Uterus (tissue), 2 donors: Measurements from ENCODE around the gene MKKS.

Experiments used
- POLR2A ChIP-seq, 2 donors: fragments of 450-650 bp; IDR thresholded peaks; one replicate each; pipeline ENCODE4 v1.6.1; 2016; ENCODE audit warnings: antibody characterized with exemption in 2 of 2, mild to moderate bottlenecking in 1 of 2, moderate library complexity in 1 of 2
- TF ChIP-seq, protein P1 (sequence below), 4 experiments: fragments of 200-600 bp in 2 of 4; fragments of 450-650 bp in 2 of 4; sonication (generic) in 2 of 4; IDR thresholded peaks; one replicate each; pipeline ENCODE4 v1.5.1; 2016 to 2019; ENCODE audit warnings: antibody characterized with exemption in 4 of 4, mild to moderate bottlenecking in 2 of 4, moderate library complexity in 1 of 4

DNA sequence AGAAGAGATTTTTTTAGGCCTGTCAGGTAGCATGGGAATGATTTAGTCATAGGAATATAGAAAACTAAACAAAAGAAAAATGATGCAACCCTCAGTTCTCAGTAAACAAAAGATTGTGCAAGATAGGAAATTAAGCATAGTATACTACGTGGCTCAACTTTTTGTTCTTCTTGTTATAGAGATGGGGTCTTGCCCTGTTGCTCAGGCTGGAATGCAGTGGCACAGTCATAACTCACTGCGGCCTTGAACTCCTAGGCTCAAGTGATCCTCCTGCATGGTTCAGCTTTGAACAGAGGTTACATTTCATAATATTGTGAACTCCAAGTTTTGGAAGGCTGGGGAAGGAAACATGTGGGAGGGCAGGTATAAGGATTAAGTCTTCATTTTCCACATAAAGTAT lies 29.6 kb upstream of the MKKS start:
- TF ChIP-seq, protein P1, sequence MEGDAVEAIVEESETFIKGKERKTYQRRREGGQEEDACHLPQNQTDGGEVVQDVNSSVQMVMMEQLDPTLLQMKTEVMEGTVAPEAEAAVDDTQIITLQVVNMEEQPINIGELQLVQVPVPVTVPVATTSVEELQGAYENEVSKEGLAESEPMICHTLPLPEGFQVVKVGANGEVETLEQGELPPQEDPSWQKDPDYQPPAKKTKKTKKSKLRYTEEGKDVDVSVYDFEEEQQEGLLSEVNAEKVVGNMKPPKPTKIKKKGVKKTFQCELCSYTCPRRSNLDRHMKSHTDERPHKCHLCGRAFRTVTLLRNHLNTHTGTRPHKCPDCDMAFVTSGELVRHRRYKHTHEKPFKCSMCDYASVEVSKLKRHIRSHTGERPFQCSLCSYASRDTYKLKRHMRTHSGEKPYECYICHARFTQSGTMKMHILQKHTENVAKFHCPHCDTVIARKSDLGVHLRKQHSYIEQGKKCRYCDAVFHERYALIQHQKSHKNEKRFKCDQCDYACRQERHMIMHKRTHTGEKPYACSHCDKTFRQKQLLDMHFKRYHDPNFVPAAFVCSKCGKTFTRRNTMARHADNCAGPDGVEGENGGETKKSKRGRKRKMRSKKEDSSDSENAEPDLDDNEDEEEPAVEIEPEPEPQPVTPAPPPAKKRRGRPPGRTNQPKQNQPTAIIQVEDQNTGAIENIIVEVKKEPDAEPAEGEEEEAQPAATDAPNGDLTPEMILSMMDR (IDR thresholded peaks at IDR 0.05) = no peak
- no peak for TF ChIP-seq POLR2A (IDR thresholded peaks at IDR 0.05)
